GM12865 (cell line): ENCODE data around the gene SCT.

Experiments
- DNase-seq: peaks from one replicate; pipeline ENCODE4 v3.0.0; 2010; ENCODE audit warnings: low read depth
- H3K4me3 ChIP-seq: 2 replicates; pipeline ENCODE4 v1.5.1; 2011; ENCODE audit warnings: mild to moderate bottlenecking, low read depth, low read length, control low read depth
- CTCF ChIP-seq: IDR thresholded peaks from 2 replicates; pipeline ENCODE4 v1.5.1; 2011; ENCODE audit warnings: low read length, control low read depth, low read depth, inconsistent platforms; ENCODE audit not compliant: insufficient read depth; ENCODE audit errors: missing control alignments

The SCT gene

GRCh38 chr11:643849-644738, 17.1 kb upstream of the SCT start:
- no peak for DNase-seq
- no peak overlapping the region for H3K4me3 ChIP-seq
- no peak for TF ChIP-seq CTCF

DNA sequence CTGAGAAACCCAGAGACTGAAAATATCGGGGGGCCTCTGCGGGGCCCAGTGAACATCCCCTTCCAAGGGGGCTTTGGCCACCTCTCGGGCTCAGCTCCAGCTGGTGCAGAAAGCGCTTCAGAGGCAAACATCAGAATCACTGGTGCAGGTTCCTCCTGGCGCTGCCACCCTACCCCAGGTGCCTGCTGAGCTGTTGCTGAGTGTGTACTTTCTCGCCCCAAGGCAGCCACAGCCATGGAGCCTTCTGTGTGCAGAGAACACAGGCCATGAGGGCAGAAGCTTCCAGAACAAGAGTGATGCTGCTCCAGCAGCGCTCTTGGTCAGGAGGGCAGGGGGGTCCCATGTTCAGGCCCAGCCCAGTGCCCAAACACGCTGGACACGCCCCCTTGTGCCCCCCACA, 16.4 kb upstream of the SCT start:
- no peak for TF ChIP-seq CTCF
- no peak overlapping the region for H3K4me3 ChIP-seq
- no peak for DNase-seq

GRCh38 chr11:641806-642370, 14.9 kb upstream of the SCT start:
- no peak for TF ChIP-seq CTCF
- DNase-seq = no peak
- H3K4me3 ChIP-seq = no peak overlapping the region

- TF ChIP-seq CTCF = no peak
- DNase-seq = no peak
- H3K4me3 ChIP-seq = no peak overlapping the region
These were observed 13.2 kb upstream of the SCT start for GRCh38 chr11:640021-640706.

- no peak overlapping the region for H3K4me3 ChIP-seq
- TF ChIP-seq CTCF = no peak
- no peak for DNase-seq
These were observed 12.5 kb upstream of the SCT start for GRCh38 chr11:639332-639955.

GRCh38 chr11:638631-639331, 11.8 kb upstream of the SCT start:
- H3K4me3 ChIP-seq = no peak overlapping the region
- no peak for TF ChIP-seq CTCF
- no peak for DNase-seq
